HT1080 (cell line): Measurements from ENCODE around the gene CBX8. TPM values are rescaled to one million over a fixed set of nuclear protein-coding genes. Genes with fewer than 3 reads are reported as not detected.
A peak's percentile ranks its signal among the peaks of the same experiment; 100 is the strongest.

ENCODE experiments used
- DNase-seq: peaks from one replicate; pipeline ENCODE4 v3.0.0-alpha.2; 2015; ENCODE audit warnings: low read depth
- polyA plus RNA-seq, 2 experiments: library from polyadenylated mRNA; depleted of rRNA; stranded (reverse); fragments of >200 nt; gene quantifications; 2 replicates each; pipeline ENCODE4 v1.2.3, GENCODE V29; 2015
- total RNA-seq: library from RNA; depleted of rRNA; stranded (reverse); fragments of >200 nt; shearing (Covaris generic); gene quantifications from 2 replicates; pipeline ENCODE4 v1.2.3, GENCODE V29; 2014; rRNA removed

The CBX8 gene
- total RNA-seq = 7.6 and 9.0 TPM in 2 replicates
- polyA plus RNA-seq (2015; cell fraction: cytosol; rRNA removed) = 2.1 and 3.0 TPM in 2 replicates
- polyA plus RNA-seq (2015; cell fraction: nucleus; rRNA removed) = 4.0 and 6.2 TPM in 2 replicates

DNA sequence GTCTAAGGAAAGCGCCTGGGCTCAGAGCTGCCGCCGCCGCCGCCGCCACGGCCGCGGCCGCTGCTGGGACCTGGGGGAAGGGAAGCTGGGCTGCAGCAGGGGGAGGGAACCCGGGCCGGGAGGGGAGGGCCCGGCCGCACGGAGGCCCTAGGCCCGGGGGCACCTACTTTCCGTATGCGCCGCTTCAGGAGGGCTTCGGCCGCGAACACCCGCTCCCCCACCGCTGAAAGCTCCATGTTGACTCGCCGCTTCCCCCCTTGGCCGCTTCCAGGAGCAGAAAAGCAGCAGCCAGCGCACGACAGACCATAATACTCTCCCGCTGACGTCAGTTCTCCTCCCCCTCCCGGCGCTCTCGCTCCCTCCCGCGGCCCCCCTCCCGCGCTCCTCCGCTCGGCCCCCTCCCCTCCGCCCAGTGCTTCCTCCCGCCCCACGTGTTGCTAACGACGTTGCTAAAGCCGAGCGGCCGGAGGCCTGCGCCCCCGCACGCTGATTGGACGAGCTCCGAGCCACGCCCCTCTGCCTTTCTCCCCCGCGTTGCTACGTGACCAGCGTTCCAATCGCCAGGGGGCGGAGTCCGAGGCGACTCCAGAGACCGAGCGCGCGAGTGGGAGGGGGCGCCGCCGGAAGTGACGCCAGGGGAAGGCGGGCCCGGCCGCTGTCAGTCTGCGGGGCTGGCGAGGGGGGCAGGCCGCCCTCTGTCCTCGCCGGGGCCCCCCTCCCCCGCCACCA, at the start of gene CBX8:
TSS of gene CBX8 (minus strand) at position 315 of the 729 bp plus-strand sequence. CDS start at position 236, 79 bp downstream.
- peak; percentile 97 for DNase-seq

DNA sequence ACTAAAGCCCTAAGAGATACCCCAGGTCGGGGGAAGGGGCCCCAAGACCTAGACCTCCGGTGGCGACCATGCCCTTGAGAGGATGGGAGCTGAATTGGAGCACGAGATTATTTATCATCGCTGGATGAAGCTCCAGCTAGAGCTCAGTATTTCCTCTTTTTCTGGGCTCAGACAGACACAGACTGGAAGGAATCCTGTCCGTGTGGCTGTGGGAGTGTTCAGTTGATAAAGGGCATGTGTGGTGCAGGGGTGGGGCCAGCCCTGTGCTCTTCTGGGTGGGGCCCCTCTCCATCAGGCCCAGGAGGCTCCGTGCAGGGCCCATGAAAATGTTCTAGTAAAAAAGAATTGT, 48.7 kb upstream of the CBX8 start:
- DNase-seq = no peak

DNA sequence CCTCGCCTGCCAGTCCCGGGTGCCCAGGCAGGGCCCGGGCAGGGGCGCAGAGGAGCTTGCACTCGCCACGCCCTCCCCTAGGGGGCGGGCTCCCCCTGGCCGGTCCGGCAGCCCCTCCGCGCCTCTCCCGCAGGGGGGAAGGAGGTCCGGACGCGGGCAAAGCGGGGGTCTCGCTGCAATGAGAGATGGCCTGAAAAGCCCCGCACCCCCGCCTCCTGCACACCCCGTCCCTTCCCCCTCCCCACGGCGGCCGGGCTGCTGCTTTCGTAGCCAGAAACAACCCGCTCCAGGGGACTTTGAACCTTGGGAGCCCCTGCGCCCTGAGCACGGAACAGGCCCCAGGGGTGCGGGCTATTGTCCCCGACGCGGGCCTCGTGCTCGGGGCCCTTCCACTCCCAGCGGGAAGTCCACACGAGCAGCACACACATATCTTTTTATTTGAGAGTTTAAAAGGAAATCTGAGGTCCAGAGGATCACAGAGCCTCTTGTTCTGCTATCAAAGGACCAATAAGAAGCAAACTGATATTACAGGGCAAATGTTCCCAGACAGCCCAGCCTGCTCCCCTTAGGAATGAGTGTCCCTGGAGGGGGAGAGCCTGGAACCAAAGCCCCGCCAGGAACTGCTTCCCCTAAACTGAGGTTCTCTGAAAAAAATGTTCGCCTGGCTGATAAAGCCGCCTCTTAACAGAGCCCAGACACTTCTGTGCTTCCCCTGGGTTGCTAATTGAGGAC, 48.2 kb upstream of the CBX8 start:
- no peak for DNase-seq

DNA sequence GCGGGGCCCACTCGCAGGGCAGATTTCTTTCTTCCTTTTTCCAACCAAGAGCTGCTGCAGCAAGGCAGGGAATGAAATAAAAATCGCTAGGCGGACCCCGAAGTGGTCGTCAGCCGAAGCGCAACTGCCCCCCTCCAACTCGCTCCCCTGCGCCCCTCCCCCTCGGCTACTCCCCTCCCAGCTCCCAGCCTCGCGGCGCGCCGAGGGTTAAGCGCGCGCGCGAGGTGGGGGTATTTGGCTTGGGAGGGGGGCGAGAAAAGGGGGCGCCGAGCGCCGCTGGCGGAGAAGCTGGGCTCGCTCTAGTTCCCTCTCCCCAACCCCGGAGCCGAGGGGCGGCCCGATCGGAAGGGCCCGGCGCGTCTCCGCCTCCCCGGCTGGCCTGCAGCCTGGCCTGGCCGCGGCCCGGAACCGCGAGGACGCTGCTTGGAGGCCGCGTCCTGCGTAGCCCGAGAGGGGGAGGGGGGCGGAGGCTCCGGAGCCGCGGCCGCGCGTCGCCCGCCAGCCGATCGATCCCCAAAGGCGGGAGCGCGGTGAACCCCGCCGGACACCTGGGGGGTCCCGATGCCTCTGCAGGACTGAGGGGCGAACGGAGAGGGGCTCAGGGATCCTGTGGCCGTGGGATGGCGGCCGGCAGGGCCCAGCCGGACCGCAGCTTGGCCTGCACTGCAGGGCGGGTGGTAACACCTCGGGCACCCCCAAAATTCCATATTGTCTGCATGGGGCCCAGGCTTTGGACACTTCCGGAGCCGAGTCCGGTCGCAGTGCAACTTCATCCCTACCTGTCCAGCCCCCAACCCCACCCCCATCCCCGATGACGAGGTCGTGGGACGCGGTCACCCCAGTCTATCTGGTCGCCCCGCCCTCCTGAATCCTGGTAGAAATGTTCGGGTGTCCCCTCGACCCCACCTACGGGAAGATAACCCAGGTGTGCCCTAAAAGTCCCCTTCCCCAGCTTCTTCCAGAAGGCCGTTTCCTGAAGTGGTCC, 47.2 kb upstream of the CBX8 start:
- no peak for DNase-seq

DNA sequence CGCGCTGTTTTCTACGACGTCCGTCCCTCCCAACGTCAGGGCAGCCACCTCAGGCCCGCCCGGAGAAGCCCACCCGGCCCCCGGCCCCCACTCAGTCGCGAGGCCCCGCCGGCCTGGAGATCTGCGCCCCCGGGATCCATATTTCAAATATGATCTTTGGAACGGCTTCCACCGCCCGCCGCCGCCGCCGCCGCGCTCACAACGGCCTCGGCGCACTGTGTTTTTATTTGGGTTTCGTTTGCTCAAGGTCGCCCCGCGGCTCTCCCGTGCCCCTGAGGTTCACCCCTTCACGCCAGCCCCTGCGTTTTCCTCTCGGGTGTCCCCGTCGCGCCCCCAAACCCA, 46.6 kb upstream of the CBX8 start:
- DNase-seq = no peak

DNA sequence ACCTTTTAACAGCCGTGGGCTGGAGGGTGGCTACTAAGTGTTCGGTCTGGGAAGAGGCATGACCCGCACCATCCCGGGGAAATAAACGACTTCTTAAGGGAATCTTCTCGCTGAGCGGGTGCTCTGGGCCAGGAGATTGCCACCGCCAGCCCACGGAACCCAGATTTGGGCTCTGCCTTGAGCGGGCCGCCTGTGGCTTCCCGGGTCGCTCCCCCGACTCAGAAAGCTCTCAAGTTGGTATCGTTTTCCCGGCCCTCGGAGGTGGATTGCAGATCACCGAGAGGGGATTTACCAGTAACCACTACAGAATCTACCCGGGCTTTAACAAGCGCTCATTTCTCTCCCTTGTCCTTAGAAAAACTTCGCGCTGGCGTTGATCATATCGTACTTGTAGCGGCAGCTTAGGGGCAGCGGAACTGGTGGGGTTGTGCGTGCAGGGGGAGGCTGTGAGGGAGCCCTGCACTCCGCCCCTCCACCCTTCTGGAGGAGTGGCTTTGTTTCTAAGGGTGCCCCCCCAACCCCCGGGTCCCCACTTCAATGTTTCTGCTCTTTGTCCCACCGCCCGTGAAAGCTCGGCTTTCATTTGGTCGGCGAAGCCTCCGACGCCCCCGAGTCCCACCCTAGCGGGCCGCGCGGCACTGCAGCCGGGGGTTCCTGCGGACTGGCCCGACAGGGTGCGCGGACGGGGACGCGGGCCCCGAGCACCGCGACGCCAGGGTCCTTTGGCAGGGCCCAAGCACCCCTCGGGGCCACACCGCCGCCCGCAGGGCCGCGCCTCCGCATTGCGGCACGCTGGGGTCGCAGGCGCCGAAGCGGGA, 46.0 kb upstream of the CBX8 start:
- DNase-seq = no peak

DNA sequence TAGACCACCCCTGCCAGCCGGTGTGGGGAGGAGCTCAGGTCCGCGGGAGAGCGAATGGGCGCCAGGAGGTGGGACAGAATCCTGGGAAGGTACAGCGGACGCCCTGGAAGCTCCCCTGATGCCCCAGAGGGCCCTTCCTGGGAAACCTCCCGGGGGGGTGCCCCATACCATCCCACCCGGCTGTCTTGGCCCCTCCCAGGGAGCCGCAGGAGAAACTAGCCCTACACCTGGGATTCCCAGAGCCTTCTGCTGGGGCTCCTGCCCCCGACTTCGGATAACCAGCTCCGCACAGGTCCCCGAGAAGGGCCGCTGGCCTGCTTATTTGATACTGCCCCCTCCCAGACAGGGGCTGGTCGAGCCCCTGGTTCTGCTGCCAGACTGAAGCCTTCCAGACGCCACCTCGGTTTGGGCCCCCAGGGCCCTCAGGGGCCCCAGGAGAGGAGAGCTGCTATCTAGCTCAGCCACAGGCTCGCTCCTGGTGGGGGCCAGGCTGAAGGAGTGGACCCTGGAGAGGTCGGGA, 45.3 kb upstream of the CBX8 start:
- no peak for DNase-seq

DNA sequence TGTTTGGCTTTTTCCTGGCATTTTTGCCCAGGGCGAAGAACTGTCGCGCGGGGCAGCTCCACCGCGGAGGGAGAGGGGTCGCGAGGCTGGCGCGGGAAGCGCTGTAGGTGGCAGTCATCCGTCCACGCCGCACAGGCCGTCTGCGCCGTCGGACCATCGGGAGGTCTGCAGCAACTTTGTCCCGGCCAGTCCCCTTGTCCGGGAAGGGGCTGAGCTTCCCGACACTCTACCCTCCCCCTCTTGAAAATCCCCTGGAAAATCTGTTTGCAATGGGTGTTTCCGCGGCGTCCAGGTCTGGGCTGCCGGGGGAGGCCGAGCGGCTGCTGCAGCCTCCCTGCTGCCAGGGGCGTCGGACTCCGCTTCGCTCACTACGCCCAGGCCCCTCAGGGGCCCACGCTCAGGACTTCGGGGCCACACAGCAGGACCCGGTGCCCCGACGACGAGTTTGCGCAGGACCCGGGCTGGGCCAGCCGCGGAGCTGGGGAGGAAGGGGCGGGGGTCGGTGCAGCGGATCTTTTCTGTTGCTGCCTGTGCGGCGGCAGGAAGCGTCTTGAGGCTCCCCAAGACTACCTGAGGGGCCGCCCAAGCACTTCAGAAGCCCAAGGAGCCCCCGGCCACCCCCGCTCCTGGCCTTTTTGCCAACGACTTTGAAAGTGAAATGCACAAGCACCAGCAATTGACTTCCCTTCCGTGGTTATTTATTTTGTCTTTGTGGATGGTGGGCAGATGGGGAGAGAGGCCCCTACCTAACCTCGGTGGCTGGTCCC, 44.7 kb upstream of the CBX8 start:
- DNase-seq = no peak

DNA sequence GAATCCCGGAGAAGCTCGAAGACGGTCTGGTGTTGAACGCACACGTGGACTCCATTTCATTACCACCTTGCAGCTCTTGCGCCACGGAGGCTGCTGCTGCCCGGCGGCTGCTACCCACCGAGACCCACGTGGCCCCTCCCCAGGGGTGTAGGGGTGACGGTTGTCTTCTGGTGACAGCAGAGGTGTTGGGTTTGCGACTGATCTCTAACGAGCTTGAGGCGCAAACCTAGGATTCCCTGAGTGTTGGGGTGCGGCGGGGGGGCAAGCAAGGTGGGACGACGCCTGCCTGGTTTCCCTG, 44.1 kb upstream of the CBX8 start:
- DNase-seq = no peak

DNA sequence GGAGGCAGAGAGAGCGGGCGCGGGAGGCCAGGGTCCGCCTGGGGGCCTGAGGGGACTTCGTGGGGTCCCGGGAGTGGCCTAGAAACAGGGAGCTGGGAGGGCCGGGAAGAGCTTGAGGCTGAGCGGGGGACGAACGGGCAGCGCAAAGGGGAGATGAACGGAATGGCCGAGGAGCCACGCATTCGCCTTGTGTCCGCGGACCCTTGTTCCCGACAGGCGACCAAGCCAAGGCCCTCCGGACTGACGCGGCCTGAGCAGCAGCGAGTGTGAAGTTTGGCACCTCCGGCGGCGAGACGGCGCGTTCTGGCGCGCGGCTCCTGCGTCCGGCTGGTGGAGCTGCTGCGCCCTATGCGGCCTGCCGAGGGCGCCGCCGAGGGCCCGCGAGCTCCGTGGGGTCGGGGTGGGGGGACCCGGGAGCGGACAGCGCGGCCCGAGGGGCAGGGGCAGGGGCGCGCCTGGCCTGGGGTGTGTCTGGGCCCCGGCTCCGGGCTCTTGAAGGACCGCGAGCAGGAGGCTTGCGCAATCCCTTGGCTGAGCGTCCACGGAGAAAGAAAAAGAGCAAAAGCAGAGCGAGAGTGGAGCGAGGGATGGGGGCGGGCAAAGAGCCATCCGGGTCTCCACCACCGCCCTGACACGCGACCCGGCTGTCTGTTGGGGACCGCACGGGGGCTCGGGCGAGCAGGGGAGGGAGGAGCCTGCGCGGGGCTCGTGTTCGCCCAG, 43.6 kb upstream of the CBX8 start:
- DNase-seq = no peak

DNA sequence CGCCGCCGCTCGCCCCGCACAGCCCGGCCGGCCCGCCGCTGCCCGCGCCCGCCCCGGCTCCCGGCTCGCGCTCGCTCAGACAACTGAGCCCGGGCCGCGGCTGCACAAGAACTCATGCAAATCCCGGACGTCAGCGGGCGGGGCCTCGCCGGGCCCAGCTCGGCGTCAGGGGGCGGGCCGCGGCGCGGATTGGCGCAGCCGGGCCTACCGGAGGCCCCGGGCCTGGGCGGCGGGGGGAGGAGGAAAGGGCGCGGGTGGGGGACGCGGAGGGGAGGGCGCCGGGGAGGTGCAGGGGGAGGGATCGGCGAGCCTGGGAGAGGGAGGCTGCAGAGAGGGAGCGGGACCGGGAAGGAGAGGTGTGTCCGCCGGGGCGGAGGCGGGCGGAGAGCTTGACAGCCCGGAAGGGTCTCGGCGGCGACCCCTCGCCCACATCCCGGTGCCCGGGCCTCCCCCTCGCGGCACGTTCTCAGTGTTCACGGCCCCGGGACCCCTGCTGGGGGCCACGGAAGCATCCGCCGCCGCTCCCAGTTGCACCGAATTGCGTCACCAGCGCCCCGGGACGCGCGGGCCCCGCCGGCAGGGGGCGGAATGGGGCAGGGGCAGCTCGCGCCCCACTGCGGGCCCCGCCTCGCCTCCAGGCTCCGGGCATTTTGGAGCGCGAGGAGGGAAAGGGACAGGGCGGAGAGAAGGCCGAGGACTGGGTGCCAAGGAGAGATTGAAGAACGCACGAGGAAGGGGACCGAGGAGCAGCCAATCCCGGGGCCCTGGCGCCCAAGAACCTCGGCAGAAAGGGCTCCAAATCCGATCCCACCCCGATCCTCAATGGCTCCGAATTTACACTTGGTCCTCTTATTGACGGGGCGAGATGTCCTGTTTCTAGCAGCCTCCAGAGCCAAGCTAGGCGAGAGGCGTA, 42.7 kb upstream of the CBX8 start, which contains the start of gene CBX4:
TSS of gene CBX4 (minus strand) at position 85 of the 913 bp plus-strand sequence. CDS start 189 bp downstream, outside the sequence.
- peak; percentile 81 for DNase-seq

DNA sequence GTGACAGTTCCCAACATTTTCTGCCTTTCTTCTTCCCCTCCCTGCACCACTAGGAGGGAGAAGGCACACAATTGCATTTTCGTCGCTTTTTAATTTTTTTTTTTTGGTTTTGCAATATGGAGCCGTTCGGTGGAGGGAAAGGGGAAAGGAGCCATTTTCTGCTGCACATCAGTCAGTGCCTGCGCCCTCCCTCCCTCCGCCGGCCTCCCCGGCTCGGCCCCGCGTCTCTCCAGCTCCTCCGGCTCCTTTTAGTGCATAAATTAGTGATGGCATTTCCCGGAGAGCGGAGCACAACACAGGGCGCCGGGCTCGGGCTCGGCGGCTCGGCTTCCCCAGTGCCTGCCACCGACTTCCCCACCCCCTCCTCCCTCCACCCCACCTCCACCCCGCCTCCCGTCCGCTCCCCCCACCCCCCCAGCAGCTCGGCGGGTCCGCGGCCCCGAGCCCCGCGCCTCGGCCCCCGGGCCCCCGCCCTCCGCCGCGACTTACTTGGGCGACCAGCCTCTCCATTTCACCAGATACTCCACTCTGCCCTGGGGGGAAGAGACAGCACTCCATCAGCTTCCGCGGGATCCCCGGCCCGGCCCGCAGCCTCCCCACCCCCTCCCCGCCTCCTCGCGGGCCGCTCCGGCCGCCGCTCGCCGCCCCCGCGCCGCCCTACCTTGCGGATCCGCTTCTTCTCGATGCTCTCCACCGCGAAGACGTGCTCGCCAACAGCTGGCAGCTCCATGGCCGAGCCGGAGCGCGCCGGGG, 41.8 kb upstream of the CBX8 start:
- DNase-seq = peak; percentile 58

DNA sequence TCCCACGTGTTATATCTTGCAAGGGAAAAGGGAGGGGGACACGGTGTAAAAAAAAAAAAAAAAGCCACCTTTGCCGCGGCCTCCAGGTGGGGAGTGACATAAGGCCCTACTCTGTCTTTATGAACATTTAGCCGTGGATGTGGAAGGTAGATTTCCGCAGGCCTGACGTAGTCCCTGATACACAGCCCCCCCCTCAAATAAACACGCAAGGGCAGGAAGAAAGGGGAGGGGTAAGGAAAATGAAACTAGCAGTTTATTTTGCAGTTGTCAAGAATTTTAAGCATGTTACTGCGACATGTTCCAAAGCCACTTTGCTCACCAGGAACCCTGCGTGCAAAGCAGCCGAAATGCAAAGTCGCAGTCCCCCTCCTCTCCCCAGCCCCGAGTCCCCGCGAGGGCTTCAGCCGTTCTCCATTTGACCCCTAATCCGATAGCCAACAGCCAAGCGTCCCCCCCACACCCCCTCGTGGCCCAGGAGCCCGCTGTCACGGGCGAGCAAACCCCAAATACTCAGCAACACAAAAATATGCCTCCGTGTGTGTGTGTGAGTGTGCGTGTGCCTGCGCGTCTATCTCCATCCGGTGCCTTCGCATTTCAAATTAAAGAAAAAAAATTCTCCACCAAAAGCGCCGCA, 41.1 kb upstream of the CBX8 start:
- no peak for DNase-seq

DNA sequence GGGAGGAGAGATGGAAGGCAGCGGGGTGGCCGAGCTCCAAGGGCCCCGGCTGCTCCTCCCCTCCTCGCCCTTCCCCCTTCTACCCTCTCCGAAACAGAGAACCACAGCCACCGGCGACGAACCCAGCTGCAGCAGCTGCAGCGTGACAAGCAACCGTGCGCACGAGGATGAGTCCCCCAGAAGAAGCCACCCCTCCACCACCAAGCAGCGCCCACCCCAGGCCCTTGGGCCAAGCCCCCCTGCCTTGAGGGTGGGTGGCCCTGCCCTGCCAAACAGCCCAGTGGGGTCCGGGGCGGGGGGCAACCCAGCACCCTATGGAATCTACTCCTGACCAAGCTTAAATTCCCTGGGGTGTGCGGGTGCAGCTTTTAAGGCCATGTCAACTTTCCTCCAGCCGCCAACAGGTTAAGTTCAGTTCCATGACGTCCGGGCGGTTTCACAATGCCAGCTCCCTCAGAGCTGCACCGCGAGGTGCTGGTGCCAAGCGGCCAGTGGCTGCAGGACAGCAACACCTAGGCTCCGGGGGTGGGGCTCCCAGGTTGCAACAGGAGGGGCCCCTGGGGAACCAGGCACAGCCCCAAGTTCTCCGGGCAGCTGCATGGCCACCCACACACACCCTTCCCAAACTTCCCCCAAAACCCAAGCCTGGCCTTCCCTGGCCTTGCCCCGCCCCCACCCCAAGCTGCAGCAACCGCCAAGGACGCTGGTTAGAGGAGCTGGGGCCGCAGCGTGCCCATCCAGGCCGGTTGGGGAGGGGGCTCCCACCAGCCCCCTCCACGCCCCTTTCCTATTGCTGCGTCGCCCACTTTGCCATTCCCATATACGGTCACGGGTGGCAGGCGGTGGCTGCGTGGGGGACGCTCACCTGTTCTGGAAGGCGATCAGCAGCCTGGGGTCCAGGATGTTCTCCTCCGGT, 40.4 kb upstream of the CBX8 start:
- DNase-seq = no peak

DNA sequence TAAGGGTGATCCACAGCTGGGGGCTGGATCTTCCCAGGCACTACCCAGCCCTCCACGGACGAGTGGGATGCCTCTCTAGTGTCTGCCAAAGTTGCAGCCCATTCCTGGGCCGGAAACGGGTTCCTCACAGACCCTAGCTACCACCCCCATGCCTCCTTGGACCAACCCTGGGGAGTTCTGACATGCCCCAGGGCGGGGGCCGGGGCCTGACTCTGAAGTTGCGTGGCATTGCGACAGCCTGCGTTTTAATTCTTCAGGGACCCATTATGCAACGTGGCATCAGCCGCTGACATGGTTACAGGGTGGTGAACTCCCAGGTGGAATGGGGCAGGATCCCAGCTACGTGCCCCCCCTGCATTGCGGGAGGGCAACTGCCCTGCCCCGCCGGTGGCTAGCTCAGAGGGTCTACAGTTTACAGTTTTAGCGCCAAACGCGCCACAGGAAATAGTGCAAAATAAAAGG, 39.7 kb upstream of the CBX8 start:
- DNase-seq = no peak
